Measurements from ENCODE around the gene GPR146.

Gene GPR146

DNA sequence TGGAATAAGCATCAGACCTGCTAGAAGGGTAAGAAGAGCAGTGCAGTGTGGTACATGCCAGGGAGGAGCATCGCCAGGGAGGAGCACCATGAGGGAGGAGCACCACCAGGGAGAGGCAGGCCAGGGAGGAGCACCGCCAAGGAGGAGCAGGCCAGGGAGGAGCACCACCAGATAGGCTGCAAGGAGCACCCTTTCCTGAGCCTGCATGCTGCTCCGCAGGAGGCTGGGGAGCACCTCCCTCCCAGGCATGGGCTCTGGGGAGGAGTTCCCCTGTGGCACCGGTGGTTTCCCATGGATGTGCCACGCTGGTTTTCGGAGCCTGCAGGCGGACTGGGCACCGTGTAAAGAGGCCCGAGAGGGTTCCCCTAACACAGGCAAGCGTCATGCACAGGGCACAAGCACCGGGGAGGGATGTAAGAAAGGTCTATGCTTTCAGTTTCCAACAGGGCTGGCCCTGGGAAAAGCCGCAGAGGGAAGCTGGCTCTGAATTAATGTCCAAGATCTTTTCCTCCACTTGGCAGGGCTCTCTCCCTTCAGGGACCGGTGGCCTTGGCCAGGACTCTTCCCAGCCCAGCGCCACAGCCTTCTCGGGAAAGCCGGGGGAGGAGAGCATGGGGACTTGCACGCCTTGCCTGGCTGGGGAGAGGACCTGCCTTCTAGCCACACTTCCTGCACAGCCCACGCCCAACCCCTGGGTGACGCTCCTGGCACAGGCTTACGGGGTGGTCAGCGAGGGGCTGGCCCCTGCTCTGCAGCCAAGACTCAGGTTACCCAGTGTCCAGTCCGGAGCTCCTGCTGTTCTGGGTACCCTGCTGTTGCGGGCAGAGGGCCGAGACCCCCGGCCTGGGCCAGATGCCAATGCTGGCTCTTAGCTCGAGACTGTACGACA, 32.1 kb downstream of the GPR146 start:
- DNase-seq (ENCODE audit: low read depth in 2 of 2) = no peak

- no peak for DNase-seq (ENCODE audit: low read depth in 2 of 2)
Observed at GRCh38 chr7:1078519-1078918, 34.2 kb downstream of the GPR146 start.

GRCh38 chr7:1078985-1079384, 34.6 kb downstream of the GPR146 start:
- no peak for DNase-seq (ENCODE audit: low read depth in 2 of 2)

DNA sequence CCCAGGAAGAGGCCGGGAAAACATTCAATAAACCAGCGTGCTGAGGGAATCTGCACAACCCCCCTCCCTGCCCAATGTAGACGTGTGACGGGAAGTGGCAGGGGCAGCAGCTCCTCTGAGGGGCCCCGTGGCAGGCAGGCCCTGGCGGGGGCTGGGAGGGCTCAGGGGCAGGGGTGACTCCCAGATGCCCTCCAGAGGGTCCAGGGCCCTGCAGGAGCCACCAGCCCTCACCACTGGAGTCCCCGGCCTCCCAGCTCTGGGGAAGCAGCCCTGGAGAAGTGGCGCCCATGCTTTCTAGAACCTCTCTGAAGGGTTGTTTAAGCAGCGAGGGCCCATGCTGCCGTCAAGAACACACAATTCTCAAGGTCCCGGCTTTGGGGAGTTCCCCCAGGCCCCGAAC, 35.2 kb downstream of the GPR146 start:
- DNase-seq (ENCODE audit: low read depth in 2 of 2) = no peak

- no peak for DNase-seq (ENCODE audit: low read depth in 2 of 2)
Observed at GRCh38 chr7:1080252-1080920, 36.0 kb downstream of the GPR146 start.

DNA sequence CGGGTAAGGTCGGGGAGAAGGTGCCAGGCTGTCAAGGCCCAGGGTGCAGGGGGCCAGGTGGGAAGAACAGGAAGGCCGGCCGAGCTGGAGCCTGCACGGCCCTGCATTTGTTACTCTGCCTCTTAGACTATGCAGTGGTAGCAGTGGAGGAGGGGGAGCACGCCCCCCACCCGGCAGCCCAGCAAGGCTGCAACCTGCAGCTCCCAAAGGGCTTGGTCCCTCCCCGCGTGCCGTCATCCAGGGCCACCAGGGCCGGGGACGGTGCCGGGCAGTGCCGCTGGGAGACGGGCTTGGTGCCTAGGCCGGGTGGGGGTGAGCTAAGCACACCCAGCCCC, 36.5 kb downstream of the GPR146 start:
- DNase-seq (ENCODE audit: low read depth in 2 of 2) = no peak

GRCh38 chr7:1081336-1081735, 37.0 kb downstream of the GPR146 start:
- no peak for DNase-seq (ENCODE audit: low read depth in 2 of 2)

DNA sequence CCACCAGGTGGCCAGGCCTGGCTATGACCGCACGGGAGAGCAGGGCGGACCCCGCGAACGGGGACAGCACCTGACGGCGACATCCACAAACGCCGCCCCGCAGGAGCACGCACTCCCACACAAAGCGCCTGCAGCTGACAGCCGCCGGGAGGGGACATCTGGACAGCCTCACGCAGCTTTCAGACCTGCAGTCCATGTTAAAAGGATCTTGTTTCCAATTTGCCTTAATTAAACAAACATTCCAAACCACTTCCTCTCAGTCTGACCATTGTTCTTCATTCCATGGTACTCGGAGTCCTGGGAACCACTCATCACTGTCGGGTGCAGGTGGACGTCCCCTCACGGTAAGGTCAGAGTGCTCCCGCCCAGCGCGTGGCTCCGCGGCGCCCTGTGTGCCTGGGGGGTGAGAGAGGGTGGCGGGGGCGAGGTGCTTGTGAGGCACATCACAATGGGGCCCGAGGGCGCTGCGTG, 37.6 kb downstream of the GPR146 start:
- no peak for DNase-seq (ENCODE audit: low read depth in 2 of 2)

- no peak for DNase-seq (ENCODE audit: low read depth in 2 of 2)
Observed at GRCh38 chr7:1083729-1084657, 39.6 kb downstream of the GPR146 start.

DNA sequence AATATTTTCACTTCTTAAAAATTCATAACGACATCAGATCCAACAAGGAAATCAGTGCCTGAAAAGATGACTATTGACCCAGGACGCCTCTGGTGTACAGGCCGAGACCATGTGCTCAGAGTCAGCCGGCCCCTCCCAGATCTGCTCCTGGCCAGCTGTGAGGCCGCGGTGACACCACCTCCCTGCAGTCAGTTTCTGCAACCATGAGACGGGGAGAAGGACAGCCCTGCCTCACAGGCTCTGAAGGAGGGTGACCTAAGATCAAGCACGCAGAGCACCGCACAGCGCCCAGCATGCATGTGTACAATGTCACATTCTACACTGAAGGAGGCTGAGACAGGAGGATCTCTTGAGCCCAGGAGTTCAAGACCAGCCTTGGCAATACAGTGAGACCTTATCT, 40.9 kb downstream of the GPR146 start:
- DNase-seq (ENCODE audit: low read depth in 2 of 2) = no peak

- no peak for DNase-seq (ENCODE audit: low read depth in 2 of 2)
Observed at GRCh38 chr7:1085910-1086421, 41.6 kb downstream of the GPR146 start.

DNA sequence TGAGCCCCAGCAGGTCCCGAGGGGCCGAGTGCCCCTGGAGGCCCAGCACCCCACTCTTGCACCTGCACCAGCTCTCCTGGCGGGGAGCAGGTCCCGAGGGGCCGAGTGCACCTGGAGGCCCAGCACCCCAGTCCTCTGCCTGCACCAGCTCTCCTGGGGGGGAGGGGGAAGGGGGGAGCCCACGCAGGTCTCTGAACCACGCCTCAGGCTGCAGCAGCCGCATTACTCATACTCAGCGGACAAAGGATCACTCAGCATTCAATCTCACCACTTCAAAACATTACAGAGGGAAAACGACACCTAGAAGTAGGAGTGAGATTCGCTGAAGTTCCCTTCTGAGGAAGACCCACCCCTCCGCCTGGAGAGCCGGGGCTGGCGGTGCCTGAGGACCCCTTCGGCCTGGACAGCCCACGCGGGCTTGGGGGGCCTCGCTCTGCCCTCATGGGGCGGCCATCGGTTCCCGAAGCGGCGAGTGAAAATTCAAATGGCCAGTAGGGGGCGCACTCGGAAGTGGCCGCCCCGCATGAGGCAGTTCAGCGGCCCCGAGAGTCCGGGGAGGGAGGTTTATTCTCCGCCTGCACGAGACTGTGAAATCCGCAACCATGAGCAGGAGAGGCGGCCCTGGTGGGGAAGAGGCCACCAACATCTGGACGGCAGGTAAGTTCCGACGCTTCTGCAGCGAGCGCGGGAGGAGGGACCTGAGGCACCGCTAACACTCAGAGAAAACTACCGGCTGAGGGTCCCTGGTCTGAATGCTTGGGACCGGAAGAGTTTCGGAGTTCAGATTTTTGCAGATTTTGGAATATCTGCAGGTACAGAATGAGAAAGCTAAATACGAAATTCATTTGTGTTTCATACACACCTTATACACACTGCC, 42.5 kb downstream of the GPR146 start:
- DNase-seq (ENCODE audit: low read depth in 2 of 2) = peak; percentile 42 to 58

- DNase-seq (ENCODE audit: low read depth in 2 of 2) = no peak
Observed at GRCh38 chr7:1087465-1087814, 43.1 kb downstream of the GPR146 start.

DNA sequence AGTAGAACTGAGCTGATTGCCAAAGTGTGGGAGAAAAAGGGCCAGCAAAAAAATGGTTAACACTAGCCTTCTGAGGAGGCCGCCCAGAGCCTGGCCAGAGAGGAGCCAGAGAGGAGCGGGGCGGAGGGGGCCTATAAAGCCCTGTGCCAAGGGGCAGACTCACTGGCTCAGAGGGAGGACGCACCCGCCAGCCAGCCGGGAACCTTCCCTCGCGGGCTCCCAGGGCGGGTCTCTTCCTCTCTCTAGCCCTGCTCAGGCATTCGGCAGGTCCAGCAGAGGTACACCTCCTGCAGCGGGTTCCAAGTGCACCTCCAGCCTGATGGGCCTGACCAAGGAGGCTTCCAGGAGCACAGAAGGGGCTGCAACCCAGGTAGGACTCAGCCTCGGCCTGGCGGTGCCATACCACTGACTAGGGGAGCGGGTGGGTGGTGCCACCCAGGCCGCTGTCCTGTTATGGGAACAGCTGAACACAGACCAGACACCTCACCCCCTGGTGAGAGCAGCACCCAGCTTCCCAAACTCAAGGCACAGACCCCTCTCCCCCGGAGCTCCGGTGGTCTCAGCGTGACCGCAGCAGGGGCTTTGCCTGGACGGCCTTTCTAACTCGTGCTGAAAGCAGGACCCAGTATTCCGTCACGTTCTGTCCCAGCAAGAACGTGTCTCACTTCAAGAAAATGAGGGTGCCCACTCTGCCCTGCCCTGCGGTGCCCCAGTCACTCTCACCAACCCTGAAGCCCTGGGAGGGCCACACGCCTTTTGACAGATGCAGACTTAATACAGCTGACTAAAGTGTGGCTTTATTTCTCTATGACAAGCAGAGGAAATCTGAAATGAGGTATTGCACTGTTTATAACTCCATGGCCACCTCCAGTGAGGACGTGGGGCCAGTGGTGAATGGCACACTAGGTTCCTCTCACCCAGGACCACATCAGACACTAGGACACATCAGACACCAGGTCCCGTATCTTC, 43.9 kb downstream of the GPR146 start, which contains the start of gene GPER1:
Gene GPER1 (plus strand): TSS at position 162 of the 969 bp plus-strand sequence. CDS start 3,616 bp downstream, outside the sequence.
- DNase-seq (ENCODE audit: low read depth in 2 of 2) = no peak

GRCh38 chr7:1090236-1090635, 45.9 kb downstream of the GPR146 start:
- no peak for DNase-seq (ENCODE audit: low read depth in 2 of 2)

DNA sequence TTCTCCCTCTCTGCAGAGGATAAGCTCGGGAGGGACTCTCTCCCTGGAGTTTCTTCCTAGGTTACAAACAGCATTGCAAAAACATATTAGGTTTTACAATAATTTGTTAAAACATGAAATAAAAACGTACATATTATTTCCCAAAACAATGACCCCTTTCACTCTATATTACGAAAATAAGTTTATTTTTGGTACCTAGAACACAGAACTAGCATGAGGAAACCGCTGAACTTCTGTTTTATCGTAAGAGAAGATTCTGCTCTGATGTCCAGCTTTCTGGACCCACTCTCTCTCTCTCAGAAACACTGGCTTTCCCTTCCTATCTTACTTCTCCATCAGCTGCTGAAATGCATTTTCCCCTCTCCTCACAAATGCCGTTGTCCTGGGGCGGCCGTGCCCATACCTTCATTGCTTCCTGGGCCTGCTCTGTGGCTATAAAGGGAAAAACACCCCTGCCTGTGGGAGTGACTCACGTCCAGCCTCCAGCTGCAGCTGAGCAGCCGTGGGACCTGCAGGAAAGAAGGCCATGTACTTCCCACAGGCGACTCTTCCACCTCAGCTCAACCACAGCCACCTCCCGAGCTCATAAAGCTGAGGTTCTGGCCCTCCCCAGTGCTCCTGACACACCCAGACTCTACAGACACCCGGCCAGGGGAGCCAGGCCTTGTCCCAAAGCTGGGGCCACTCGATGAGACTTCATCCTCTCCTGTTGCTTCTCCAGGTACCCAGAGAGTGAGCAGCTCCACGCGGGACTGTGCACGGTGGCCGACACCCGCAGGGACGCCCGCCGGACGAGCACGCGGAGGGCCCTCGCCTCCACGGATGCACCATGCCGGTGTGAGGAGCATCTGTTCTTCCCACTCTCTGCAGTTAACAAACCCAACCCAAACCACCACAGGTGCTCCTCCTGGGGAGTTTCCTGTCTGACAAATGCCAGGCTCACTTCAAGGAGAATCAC, 46.6 kb downstream of the GPR146 start:
- no peak for DNase-seq (ENCODE audit: low read depth in 2 of 2)

- no peak for DNase-seq (ENCODE audit: low read depth in 2 of 2)
Observed at GRCh38 chr7:1091644-1092027, 47.3 kb downstream of the GPR146 start.

GRCh38 chr7:1092161-1092632, 47.9 kb downstream of the GPR146 start:
- no peak for DNase-seq (ENCODE audit: low read depth in 2 of 2)
